ENCODE data around the gene SOX11. TPM values are rescaled to one million over a fixed set of nuclear protein-coding genes. Genes with fewer than 3 reads are reported as not detected.
"Not testable (repeated sequence)": the region's sequence is repeated elsewhere in the genome, so short reads cannot be mapped to it uniquely, and the experiment has no call there.

The SOX11 gene
- total RNA-seq, 1 donor from 2014 or later = not detected

DNA sequence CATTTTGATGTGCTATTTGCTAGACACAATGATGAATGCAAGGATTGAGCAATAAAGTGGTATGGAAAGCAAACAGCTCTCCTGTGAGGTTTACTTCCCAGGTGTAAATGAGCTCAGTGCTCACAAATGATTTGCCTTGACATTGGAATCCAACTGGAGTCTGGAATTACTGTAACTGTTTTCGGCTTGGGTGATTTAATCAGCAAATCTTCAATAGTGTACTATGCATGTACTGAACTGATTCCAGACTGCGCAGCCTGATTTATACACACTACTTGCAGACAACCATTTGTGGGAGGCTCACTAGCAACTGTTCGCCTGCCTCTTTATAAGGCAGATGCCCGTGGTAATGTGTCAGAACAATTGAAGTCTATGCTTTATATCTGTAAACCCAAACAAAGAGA, 27.9 kb upstream of the SOX11 start:
- no peaks in the 10 kb centered on the region for H3K36me3 ChIP-seq
- no peaks in the 10 kb centered on the region for H3K9me3 ChIP-seq
- TF ChIP-seq POLR2A (IDR thresholded peaks at IDR 0.05) = no peak
- no peak for TF ChIP-seq CTCF (IDR thresholded peaks at IDR 0.05)
- TF ChIP-seq POLR2AphosphoS5 (IDR thresholded peaks at IDR 0.05; ENCODE audit: insufficient read depth in 1 of 2, low read depth in 1 of 2) = no peak
- intact Hi-C loops (cut with DNase I) = no loop called here
- no peaks in the 10 kb centered on the region for H3K27me3 ChIP-seq
- no peaks in the 10 kb centered on the region for H3K4me1 ChIP-seq
- no peak for DNase-seq (ENCODE audit: extremely low spot score in 2 of 2)
- H3K27ac ChIP-seq = no peak overlapping the region
- H3K4me3 ChIP-seq = no peak overlapping the region

DNA sequence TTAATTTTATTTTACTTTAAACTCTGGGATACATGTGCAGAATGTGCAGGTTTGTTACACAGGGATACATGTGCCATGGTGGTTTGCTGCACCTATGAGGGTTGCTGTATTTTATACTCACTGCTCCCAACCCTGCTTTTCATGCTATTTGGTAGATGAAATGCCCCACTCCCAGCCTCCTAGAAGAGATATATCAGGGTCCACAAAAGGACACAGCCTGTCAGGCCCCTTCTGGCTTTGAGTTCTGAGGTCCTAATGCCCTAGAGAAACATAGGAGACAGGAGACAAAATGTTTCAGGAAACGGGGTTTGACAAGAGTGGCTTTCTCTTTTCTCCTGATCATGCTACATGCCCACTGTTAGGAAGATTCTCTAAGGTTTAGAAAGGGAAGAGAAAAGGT, 27.1 kb upstream of the SOX11 start:
- TF ChIP-seq POLR2A (IDR thresholded peaks at IDR 0.05) = no peak
- no peak for TF ChIP-seq CTCF (IDR thresholded peaks at IDR 0.05)
- TF ChIP-seq POLR2AphosphoS5 (IDR thresholded peaks at IDR 0.05; ENCODE audit: insufficient read depth in 1 of 2, low read depth in 1 of 2) = no peak
- DNase-seq (ENCODE audit: extremely low spot score in 2 of 2) = no peak
- no peaks in the 10 kb centered on the region for H3K9me3 ChIP-seq
- H3K4me3 ChIP-seq = no peak overlapping the region
- no peaks in the 10 kb centered on the region for H3K27me3 ChIP-seq
- no peaks in the 10 kb centered on the region for H3K36me3 ChIP-seq
- H3K27ac ChIP-seq = no peak overlapping the region
- intact Hi-C loops (cut with DNase I) = no loop called here
- no peaks in the 10 kb centered on the region for H3K4me1 ChIP-seq

DNA sequence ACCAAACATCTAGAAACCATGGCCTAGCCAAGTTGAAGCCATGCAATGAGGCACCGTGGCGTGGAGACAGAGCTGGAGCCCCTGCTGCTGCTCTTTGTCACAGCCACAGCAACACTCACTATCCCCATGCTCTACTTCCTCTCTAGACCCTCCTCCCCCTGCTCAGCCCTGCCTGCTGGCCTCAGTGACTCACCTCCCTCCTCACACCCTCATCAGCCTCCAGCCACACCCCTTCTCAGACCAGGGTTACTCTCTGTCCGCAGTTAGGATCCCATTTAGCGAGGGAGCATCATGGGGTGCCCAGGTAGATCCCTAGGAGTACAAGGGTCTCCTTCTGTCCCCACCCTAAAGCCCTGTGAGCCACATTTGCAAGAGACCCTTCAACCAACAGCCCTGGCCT, 25.4 kb upstream of the SOX11 start:
- no peak overlapping the region for H3K4me3 ChIP-seq
- no peaks in the 10 kb centered on the region for H3K36me3 ChIP-seq
- DNase-seq (ENCODE audit: extremely low spot score in 2 of 2) = no peak
- intact Hi-C loops (cut with DNase I) = no loop called here
- H3K27me3 ChIP-seq = no peaks in the 10 kb centered on the region
- no peak for TF ChIP-seq CTCF (IDR thresholded peaks at IDR 0.05)
- no peaks in the 10 kb centered on the region for H3K9me3 ChIP-seq
- no peaks in the 10 kb centered on the region for H3K4me1 ChIP-seq
- H3K27ac ChIP-seq = no peak overlapping the region

GRCh38 chr2:5667655-5668054, 24.5 kb upstream of the SOX11 start:
- intact Hi-C loops (cut with DNase I); H3K36me3 ChIP-seq; H3K4me1 ChIP-seq; H3K4me3 ChIP-seq; H3K27me3 ChIP-seq; DNase-seq (ENCODE audit: extremely low spot score in 2 of 2); H3K9me3 ChIP-seq; H3K27ac ChIP-seq: not testable (repeated sequence)

GRCh38 chr2:5668682-5669250, 23.4 kb upstream of the SOX11 start:
- no peak for TF ChIP-seq POLR2AphosphoS5 (IDR thresholded peaks at IDR 0.05; ENCODE audit: insufficient read depth in 1 of 2, low read depth in 1 of 2)
- TF ChIP-seq POLR2A (IDR thresholded peaks at IDR 0.05) = no peak
- H3K27me3 ChIP-seq = no peaks in the 10 kb centered on the region
- no peak overlapping the region for H3K27ac ChIP-seq
- intact Hi-C loops (cut with DNase I) = no loop called here
- H3K4me3 ChIP-seq = no peak overlapping the region
- no peaks in the 10 kb centered on the region for H3K36me3 ChIP-seq
- no peak for DNase-seq (ENCODE audit: extremely low spot score in 2 of 2)
- H3K4me1 ChIP-seq = no peaks in the 10 kb centered on the region
- H3K9me3 ChIP-seq = no peaks in the 10 kb centered on the region

GRCh38 chr2:5672749-5673144, 19.4 kb upstream of the SOX11 start:
- no peaks in the 10 kb centered on the region for H3K36me3 ChIP-seq
- no peak overlapping the region for H3K27ac ChIP-seq
- H3K4me3 ChIP-seq = no peak overlapping the region
- no peaks in the 10 kb centered on the region for H3K9me3 ChIP-seq
- H3K27me3 ChIP-seq = no peaks in the 10 kb centered on the region
- no peak for TF ChIP-seq POLR2AphosphoS5 (IDR thresholded peaks at IDR 0.05; ENCODE audit: insufficient read depth in 1 of 2, low read depth in 1 of 2)
- no peak for TF ChIP-seq POLR2A (IDR thresholded peaks at IDR 0.05)
- no peak for TF ChIP-seq CTCF (IDR thresholded peaks at IDR 0.05)
- no peak for DNase-seq (ENCODE audit: extremely low spot score in 2 of 2)
- intact Hi-C loops (cut with DNase I) = no loop called here
- no peaks in the 10 kb centered on the region for H3K4me1 ChIP-seq

Measured in vagina (tissue), 2 donors.